OCI-LY1 (cell line): ENCODE results near the gene SEMA3G.

Source experiments
- H2AFZ ChIP-seq: fragments of 200-600 bp; sonication (generic), shearing (Covaris generic); 2 replicates; pipeline ENCODE4 v1.6.0; 2014; ENCODE audit warnings: antibody characterized with exemption, mild to moderate bottlenecking, low read length
- H3F3A ChIP-seq: fragments of 200-600 bp; sonication (generic), shearing (Covaris generic); 2 replicates; pipeline ENCODE4 v1.6.0; 2014; ENCODE audit warnings: mild to moderate bottlenecking, antibody characterized with exemption, low read length, moderate library complexity; ENCODE audit not compliant: insufficient read depth
- H3K27ac ChIP-seq: fragments of 200-600 bp; sonication (generic); 2 replicates; pipeline ENCODE4 v1.5.1; 2014; ENCODE audit warnings: low read length, mixed run types, mild to moderate bottlenecking, low read depth; ENCODE audit not compliant: poor library complexity, severe bottlenecking
- H3K27me3 ChIP-seq: fragments of 200-600 bp; sonication (generic); 2 replicates; pipeline ENCODE4 v1.6.0; 2014; ENCODE audit warnings: antibody characterized with exemption, mild to moderate bottlenecking, low read length, moderate library complexity; ENCODE audit not compliant: insufficient read depth
- H3K36me3 ChIP-seq: fragments of 200-600 bp; sonication (generic); 2 replicates; pipeline ENCODE4 v1.6.1; 2014; ENCODE audit warnings: mild to moderate bottlenecking, antibody characterized with exemption, low read length, moderate library complexity, mixed read lengths; ENCODE audit not compliant: insufficient read depth
- H3K4me1 ChIP-seq: fragments of 200-600 bp; sonication (generic); 2 replicates; pipeline ENCODE4 v1.5.1; 2014; ENCODE audit warnings: mild to moderate bottlenecking, low read length, moderate library complexity; ENCODE audit not compliant: insufficient read depth, severe bottlenecking
- H3K4me2 ChIP-seq: fragments of 200-600 bp; sonication (generic), shearing (Covaris generic); 2 replicates; pipeline ENCODE4 v1.6.1; 2014; ENCODE audit warnings: low read length
- H3K4me3 ChIP-seq: fragments of 200-600 bp; sonication (generic); 2 replicates; pipeline ENCODE4 v1.5.1; 2014; ENCODE audit warnings: low read length, low read depth, mild to moderate bottlenecking, mixed read lengths; ENCODE audit not compliant: poor library complexity, severe bottlenecking
- H3K79me2 ChIP-seq: fragments of 200-600 bp; shearing (Covaris generic); 2 replicates; pipeline ENCODE4 v1.6.1; 2016; ENCODE audit warnings: mixed run types, low read length, mixed read lengths; ENCODE audit not compliant: insufficient read depth
- H3K9ac ChIP-seq: fragments of 200-600 bp; sonication (generic), shearing (Covaris generic); 2 replicates; pipeline ENCODE4 v1.6.1; 2014; ENCODE audit warnings: mild to moderate bottlenecking, low read length, mixed read lengths
- H3K9me2 ChIP-seq: fragments of 200-600 bp; sonication (generic), shearing (Covaris generic); 2 replicates; pipeline ENCODE4 v1.6.1; 2014; ENCODE audit warnings: low read depth, mild to moderate bottlenecking, low read length, mixed read lengths
- H3K9me3 ChIP-seq: fragments of 200-600 bp; shearing (Covaris generic); 2 replicates; pipeline ENCODE4 v1.6.1; 2014; ENCODE audit warnings: low read length, mixed read lengths
- H4K20me1 ChIP-seq: fragments of 200-600 bp; sonication (generic), shearing (Covaris generic); 2 replicates; pipeline ENCODE4 v1.6.0; 2016; ENCODE audit warnings: mild to moderate bottlenecking, low read length; ENCODE audit not compliant: insufficient read depth
- CTCF ChIP-seq: fragments of 200-600 bp; sonication (generic), shearing (Covaris generic); IDR thresholded peaks from 2 replicates; pipeline ENCODE4 v1.5.1; 2017; ENCODE audit warnings: mild to moderate bottlenecking, antibody characterized with exemption, low read length, moderate library complexity, mixed read lengths
- EZH2 ChIP-seq: fragments of 200-600 bp; sonication (generic), shearing (Covaris generic); IDR thresholded peaks from 2 replicates; pipeline ENCODE4 v1.8.0; 2017; ENCODE audit warnings: borderline replicate concordance, mixed run types, mild to moderate bottlenecking, antibody characterized with exemption, low read length, moderate library complexity, mixed read lengths

Gene SEMA3G

GRCh38 chr3:52431459-52432223 is 13.3 kb downstream of the SEMA3G start:
- Histone ChIP-seq H2AFZ (no peak overlapping the region), H3K9me3 (no peaks in the 10 kb centered on the region), H3K9me2 (no peaks in the 10 kb centered on the region), H3K79me2 (no peaks in the 10 kb centered on the region), H4K20me1 (no peaks in the 10 kb centered on the region), H3K4me1 (peaks cover 4% of the 10 kb centered on the region), H3K36me3 (no peaks in the 10 kb centered on the region), H3K4me2 (no peak overlapping the region), H3K27ac (no peak overlapping the region), H3K4me3 (no peak overlapping the region), H3K9ac (no peak overlapping the region), H3K27me3 (no peaks in the 10 kb centered on the region), H3F3A (no peaks in the 10 kb centered on the region)
- TF ChIP-seq EZH2 = no peak
- no peak for TF ChIP-seq CTCF

GRCh38 chr3:52430416-52430810 is 14.5 kb downstream of the SEMA3G start:
- Histone ChIP-seq H3K27ac (no peak overlapping the region), H3K4me1 (peaks cover 4% of the 10 kb centered on the region), H4K20me1 (no peaks in the 10 kb centered on the region), H3K4me2 (no peak overlapping the region), H3K9me3 (no peaks in the 10 kb centered on the region), H3K79me2 (no peaks in the 10 kb centered on the region), H3F3A (no peaks in the 10 kb centered on the region), H3K4me3 (no peak overlapping the region), H3K36me3 (no peaks in the 10 kb centered on the region), H3K27me3 (no peaks in the 10 kb centered on the region), H3K9me2 (no peaks in the 10 kb centered on the region), H3K9ac (no peak overlapping the region), H2AFZ (no peak overlapping the region)
- TF ChIP-seq CTCF (no peak), EZH2 (no peak)

DNA sequence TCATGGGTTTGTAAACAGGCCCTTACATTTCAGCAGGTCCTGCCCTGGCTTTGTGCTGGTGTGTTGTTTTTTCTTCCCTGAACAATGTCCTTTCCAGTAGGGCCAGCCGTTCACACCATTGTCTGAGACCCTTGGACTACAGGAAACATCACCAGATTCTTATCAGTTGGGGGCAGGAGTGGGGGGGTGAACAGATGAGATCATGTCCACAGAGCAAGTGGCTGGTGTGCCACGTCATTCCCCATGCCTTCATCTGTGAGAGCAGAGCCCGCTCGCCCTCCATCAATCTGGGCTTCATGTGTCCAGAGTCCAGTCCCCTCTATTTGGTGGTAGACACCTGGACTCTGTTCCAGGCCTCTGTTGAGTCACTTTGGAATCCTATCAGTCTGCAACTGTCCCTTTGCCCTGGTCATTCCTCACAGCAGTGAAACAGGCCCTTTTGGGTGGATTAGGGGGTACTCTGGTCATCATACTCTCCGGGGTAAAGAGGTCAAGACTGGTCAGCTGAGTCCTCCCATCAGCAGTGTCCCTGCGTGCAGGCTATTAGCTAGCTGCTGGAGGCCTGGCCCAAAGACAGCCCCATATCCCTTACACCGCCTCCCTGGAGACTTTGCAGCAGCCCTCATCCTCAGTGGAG is 15.0 kb downstream of the SEMA3G start:
- Histone ChIP-seq H3K27ac (no peak overlapping the region), H4K20me1 (no peaks in the 10 kb centered on the region), H3K4me2 (no peak overlapping the region), H3K9ac (no peak overlapping the region), H3K79me2 (no peaks in the 10 kb centered on the region), H3K4me1 (peaks cover under 1% of the 10 kb centered on the region), H3K9me2 (no peaks in the 10 kb centered on the region), H2AFZ (no peak overlapping the region), H3K9me3 (no peaks in the 10 kb centered on the region), H3F3A (no peaks in the 10 kb centered on the region), H3K27me3 (no peaks in the 10 kb centered on the region), H3K36me3 (no peaks in the 10 kb centered on the region), H3K4me3 (no peak overlapping the region)
- TF ChIP-seq CTCF = no peak
- no peak for TF ChIP-seq EZH2
